GM10266 (cell line): ENCODE measurements around the gene AZIN2.

Experiments
- DNase-seq: peaks from one replicate; pipeline ENCODE4 v3.0.0; 2012; ENCODE audit errors: extremely low spot score
- TF ChIP-seq, protein P1 (sequence below): IDR thresholded peaks from 2 replicates; pipeline ENCODE4 v1.5.1; 2012; ENCODE audit warnings: mild to moderate bottlenecking, low read depth; ENCODE audit not compliant: control insufficient read depth, insufficient read depth; ENCODE audit errors: missing control alignments

Gene AZIN2

DNA sequence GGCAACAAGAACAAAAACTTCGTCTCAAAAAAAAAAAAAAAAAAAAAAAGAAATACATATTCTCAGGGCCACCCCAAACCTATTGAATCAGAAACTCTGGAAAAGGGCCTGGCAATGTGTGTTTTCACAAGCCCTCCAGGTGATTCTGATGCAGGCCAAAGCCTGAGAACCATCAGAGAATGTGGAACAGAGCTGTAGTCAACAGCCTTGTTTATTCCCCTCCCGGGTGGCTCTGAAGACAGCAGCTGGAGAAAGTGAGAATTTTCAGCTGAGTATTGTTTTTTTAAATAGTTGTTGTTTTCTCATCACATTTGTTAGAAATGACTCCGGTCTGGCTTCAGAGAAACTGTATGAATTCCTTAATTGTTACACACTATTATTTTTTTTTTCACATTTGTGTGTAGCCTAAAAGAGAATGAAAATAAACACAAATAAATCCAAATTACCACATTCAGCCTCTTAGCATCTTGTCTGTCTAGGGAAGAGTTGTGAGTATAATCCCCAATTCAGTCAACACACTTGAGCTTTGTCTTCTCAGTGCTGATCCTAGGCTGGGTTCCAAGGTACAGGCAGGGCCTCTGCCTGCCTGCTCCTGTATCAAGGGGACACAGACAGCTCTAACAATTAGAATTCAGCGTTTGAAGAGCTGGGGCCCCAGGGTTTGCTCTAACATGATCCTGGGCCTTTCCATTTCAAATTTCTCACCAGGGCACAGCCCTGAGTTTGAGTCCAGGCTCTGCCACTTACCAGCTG is 6.6 kb upstream of the AZIN2 start:
- DNase-seq: no peak
- TF ChIP-seq, protein P1, sequence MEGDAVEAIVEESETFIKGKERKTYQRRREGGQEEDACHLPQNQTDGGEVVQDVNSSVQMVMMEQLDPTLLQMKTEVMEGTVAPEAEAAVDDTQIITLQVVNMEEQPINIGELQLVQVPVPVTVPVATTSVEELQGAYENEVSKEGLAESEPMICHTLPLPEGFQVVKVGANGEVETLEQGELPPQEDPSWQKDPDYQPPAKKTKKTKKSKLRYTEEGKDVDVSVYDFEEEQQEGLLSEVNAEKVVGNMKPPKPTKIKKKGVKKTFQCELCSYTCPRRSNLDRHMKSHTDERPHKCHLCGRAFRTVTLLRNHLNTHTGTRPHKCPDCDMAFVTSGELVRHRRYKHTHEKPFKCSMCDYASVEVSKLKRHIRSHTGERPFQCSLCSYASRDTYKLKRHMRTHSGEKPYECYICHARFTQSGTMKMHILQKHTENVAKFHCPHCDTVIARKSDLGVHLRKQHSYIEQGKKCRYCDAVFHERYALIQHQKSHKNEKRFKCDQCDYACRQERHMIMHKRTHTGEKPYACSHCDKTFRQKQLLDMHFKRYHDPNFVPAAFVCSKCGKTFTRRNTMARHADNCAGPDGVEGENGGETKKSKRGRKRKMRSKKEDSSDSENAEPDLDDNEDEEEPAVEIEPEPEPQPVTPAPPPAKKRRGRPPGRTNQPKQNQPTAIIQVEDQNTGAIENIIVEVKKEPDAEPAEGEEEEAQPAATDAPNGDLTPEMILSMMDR: no peak

DNA sequence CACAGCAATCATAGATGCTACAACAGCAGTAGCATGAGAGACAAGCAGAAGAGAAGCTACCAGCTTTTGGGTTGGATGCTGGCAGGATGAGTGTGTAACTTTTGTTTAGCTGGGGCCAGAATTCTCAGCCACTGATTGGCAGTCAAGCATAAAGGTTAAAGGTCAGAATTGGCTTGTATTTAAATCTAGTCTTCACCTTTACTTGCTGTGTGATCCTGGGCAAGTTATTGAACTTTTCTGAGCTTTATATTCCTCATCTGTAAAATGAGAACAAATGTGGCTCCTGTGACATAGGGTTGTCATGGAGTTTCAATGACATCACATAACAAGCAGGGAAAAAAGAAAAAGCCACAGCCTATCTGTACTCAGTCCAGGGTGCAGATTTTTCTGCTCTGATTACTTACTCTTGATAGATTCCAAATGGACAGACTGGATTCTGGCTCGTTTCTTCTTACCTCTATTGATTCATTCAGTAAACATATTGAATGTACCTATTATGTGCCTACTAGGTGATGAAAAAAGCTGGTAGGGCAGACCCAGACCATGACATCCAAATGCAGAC is 2.8 kb upstream of the AZIN2 start:
- TF ChIP-seq, protein P1: no peak
- no peak for DNase-seq

DNA sequence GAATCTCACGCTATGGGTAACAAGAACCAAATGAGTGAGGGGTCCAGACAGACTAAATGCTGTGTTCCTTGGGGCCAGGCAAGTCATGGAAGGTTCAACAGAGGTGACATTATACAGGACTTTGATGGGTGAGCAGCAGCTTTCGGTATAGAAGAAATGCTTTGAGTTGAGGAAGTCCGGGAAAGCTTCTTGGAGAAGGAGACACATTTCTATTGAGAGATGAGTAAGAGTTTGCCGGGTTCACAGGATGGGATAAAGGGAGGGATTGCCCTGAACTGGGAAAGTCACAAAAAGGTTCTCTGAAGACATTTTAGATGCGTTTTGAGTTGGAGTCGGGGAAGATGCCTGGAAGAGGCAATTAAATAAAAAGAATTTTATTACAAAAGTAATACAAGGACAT is 580 bp upstream of the AZIN2 start:
- TF ChIP-seq, protein P1: no peak
- DNase-seq: no peak

DNA sequence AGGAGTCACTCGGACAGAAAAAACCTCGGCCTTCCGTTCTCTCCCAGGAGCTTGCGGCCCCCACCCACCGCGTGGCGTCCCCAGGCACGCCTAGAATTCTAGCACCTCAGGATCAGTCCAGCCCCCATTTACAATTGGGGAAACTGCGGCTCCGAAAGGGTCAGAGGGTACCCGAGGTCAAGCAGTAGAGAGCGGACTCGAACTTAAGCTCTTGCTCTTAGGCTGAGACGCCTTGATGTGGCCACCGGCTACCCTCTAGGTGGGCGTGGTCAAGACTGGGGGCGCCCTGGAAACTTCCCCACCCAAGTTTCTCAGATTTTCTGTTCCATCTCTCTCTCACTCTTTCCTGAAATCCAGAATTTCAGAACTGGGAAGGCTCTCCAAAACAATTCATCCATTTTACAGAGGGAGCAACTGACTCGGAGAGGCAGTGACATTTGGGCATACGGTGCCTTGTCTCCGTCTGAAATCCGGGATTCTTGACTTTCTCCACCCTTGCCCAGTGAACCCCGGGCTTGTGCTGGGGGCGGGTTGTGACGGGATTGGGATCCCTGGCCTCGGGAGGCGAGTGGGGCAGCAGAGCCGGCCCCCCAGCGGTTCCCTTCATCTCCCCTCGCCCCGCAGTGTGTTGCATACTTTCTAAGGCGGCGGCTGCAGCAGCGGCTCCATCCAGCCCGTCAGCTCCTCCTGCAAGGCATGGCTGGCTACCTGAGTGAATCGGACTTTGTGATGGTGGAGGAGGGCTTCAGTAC is 777 bp downstream of the AZIN2 start:
- DNase-seq: no peak
- TF ChIP-seq, protein P1: no peak

DNA sequence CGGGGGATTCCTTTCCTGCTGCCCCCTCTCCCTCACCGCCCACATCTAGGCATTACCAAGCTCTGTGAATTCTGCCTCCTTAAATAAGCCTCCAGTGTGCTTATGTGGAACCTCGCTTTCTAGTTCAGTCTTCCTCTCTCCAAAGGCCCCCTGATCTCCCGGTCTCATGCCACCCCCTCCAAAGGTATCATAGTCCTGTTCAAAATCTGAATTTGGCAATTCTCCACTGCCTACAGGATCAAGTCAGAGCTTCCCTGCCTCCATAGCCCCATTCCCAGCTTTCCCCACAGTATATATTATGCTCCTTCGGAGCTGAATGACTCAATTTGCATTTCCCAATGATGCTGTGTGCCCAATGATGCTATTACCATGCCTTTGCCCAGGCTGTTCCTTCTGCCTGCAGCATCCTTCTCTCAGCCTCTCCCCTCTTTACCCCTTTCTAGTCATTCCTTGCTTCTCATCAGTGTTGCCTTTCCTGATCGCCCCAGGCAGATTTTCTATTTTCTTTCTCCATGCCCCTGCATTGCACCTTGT is 1.7 kb downstream of the AZIN2 start:
- DNase-seq: no peak

DNA sequence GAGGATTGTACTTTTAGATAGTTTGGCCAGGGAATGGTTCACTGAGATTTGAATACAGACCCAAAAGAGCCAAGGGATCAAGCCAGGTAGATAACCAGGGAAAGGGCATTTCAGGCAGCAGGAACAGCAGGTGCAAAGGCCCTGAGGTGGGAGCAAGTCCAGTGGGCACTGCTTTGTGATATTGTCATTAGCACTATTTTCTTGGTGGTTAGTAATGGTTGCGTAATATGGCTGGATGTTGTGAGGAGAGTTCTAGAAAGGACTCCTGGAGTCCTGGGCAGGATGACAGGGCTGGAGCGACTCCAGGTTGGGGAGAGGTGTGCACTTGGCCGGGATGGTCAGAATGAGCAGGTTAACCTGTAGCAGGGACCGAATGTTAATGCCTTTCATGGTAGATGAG is 4.4 kb downstream of the AZIN2 start:
- DNase-seq: no peak
- TF ChIP-seq, protein P1: no peak

More for the DNA sequence above, 1.7 kb downstream of the AZIN2 start:
- TF ChIP-seq, protein P1: no peak
